ENCODE measurements around the gene OLIG3.

The OLIG3 gene

GRCh38 chr6:137495703-137496336 lies 1.6 kb upstream of the OLIG3 start:
- DNase-seq, result no peak

GRCh38 chr6:137494988-137495702 lies 951 bp upstream of the OLIG3 start:
- no peak for DNase-seq

- DNase-seq, result no peak
Observed at GRCh38 chr6:137493218-137494038, 766 bp downstream of the OLIG3 start.

GRCh38 chr6:137492289-137493217 lies 1.6 kb downstream of the OLIG3 start:
- DNase-seq, result no peak

- no peak for DNase-seq
Observed at GRCh38 chr6:137491478-137491877, 2.7 kb downstream of the OLIG3 start.

GRCh38 chr6:137490961-137491360 lies 3.2 kb downstream of the OLIG3 start:
- no peak for DNase-seq

- no peak for DNase-seq
Observed at GRCh38 chr6:137490006-137490905, 3.9 kb downstream of the OLIG3 start.

- DNase-seq, result no peak
Observed at GRCh38 chr6:137489046-137490005, 4.9 kb downstream of the OLIG3 start.

- DNase-seq, result no peak
Observed at GRCh38 chr6:137488150-137489045, 5.8 kb downstream of the OLIG3 start.

GRCh38 chr6:137487869-137488149 lies 6.4 kb downstream of the OLIG3 start:
- DNase-seq, result no peak

GRCh38 chr6:137487181-137487868 lies 6.9 kb downstream of the OLIG3 start:
- DNase-seq, result no peak

- no peak for DNase-seq
Observed at GRCh38 chr6:137486416-137486815, 7.8 kb downstream of the OLIG3 start.

- no peak for DNase-seq
Observed at GRCh38 chr6:137480431-137480830, 13.8 kb downstream of the OLIG3 start.

- no peak for DNase-seq
Observed at GRCh38 chr6:137475103-137475502, 19.1 kb downstream of the OLIG3 start.

- no peak for DNase-seq
Observed at GRCh38 chr6:137473598-137473997, 20.6 kb downstream of the OLIG3 start.

GRCh38 chr6:137472641-137473137 lies 21.5 kb downstream of the OLIG3 start:
- no peak for DNase-seq

GRCh38 chr6:137471986-137472385 lies 22.2 kb downstream of the OLIG3 start:
- DNase-seq, result no peak

GRCh38 chr6:137471497-137471896 lies 22.7 kb downstream of the OLIG3 start:
- DNase-seq, result no peak

GRCh38 chr6:137467211-137467610 lies 27.0 kb downstream of the OLIG3 start:
- no peak for DNase-seq

All from inflammatory macrophage treated with lipopolysaccharide for 4 hours (primary cell).